GM12872 (cell line): ENCODE measurements around the gene KLHL35.

ENCODE experiments used
- CTCF ChIP-seq: IDR thresholded peaks from 3 replicates; pipeline ENCODE4 v1.5.1; 2011; ENCODE audit warnings: low read depth, mild to moderate bottlenecking, low read length, moderate library complexity; ENCODE audit not compliant: insufficient read depth

Gene KLHL35

GRCh38 chr11:75429902-75430713 is 2.9 kb downstream of the KLHL35 start:
- no peak for TF ChIP-seq CTCF

- TF ChIP-seq CTCF = no peak
Measured at GRCh38 chr11:75429641-75429901, 3.4 kb downstream of the KLHL35 start.

GRCh38 chr11:75428989-75429640 is 3.9 kb downstream of the KLHL35 start:
- TF ChIP-seq CTCF = no peak

GRCh38 chr11:75428281-75428724 is 4.7 kb downstream of the KLHL35 start:
- TF ChIP-seq CTCF = no peak

GRCh38 chr11:75427181-75427580 is 5.8 kb downstream of the KLHL35 start:
- TF ChIP-seq CTCF = no peak

GRCh38 chr11:75426720-75427086 is 6.3 kb downstream of the KLHL35 start:
- no peak for TF ChIP-seq CTCF

- no peak for TF ChIP-seq CTCF
Measured at GRCh38 chr11:75425422-75425821, 7.6 kb downstream of the KLHL35 start.
